ENCODE results near the gene JAK1. TPM values are rescaled to one million over a fixed set of nuclear protein-coding genes. Genes with fewer than 3 reads are reported as not detected.

Gene JAK1
- total and polyA plus RNA-seq, 9 of the 15 experiments (the other 6 are each of a cell fraction or from before 2014, with no cell fraction given) = 9.7 to 44.1 (median 42.5) TPM

DNA sequence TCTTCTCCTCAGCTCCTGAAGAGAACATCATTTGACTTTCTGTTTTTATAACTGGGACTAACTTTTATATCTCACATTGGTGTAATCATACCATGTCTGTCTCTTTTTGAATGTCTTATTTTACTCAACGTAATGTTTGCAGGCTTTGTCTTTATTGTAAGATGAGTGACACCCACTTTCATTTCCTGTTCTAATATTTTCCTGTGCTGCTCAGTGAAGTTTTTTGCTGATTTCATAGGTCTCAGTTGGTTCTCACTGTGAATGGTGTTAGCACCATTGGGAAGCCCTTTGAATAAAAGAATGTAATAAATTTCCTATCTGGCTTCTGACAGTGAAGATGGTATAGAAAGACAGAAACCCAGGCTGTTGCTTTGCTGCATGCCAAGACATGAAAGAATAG, 137.5 kb downstream of the JAK1 start (continued):
- TF ChIP-seq ZBTB40 (IDR thresholded peaks at IDR 0.05) (no peak), ZBTB40 (CRISPR knock-in tag; IDR thresholded peaks at IDR 0.05) (no peak), ZNF274 (IDR thresholded peaks at IDR 0.05; ENCODE audit: borderline replicate concordance, low read depth, low read length) (no peak), TAL1 (IDR thresholded peaks at IDR 0.05) (no peak), ZZZ3 (IDR thresholded peaks at IDR 0.05) (no peak), CHD2 (IDR thresholded peaks at IDR 0.05; ENCODE audit: low read depth, low read length) (no peak), HDAC1 (IDR thresholded peaks at IDR 0.05) (no peak), ZNF316 (IDR thresholded peaks at IDR 0.05) (no peak)

All from K562 (cell line).